ENCODE results near the gene PROX1. TPM values are rescaled to one million over a fixed set of nuclear protein-coding genes. Genes with fewer than 3 reads are reported as not detected.

Gene PROX1
- total RNA-seq, 1 donor from 2014 or later, result 11.7 TPM

- DNase-seq, result no peak
- no peaks in the 10 kb centered on the region for H3K9me3 ChIP-seq
These were observed 30.9 kb downstream of the PROX1 start for GRCh38 chr1:214018386-214019268.

GRCh38 chr1:214019499-214019898 is 31.7 kb downstream of the PROX1 start:
- intact Hi-C loops (cut with DNase I), result no loop called here
- no peak for TF ChIP-seq CTCF (IDR thresholded peaks at IDR 0.05)
- no peak for DNase-seq

More at GRCh38 chr1:214018386-214019268, 30.9 kb downstream of the PROX1 start:
- H3K4me1 ChIP-seq, result no peaks in the 10 kb centered on the region
- intact Hi-C loops (cut with DNase I), result no loop called here
- TF ChIP-seq CTCF (IDR thresholded peaks at IDR 0.05), result no peak
- no peak overlapping the region for H3K27ac ChIP-seq
- no peak overlapping the region for H3K4me3 ChIP-seq
- peaks cover 4% of the 10 kb centered on the region for H3K27me3 ChIP-seq (ENCODE audit: low read depth)
- H3K36me3 ChIP-seq, result no peaks in the 10 kb centered on the region
- ATAC-seq, result no peak

GRCh38 chr1:214021321-214021720 is 33.5 kb downstream of the PROX1 start:
- no peak for TF ChIP-seq CTCF (IDR thresholded peaks at IDR 0.05)
- H3K4me1 ChIP-seq, result no peaks in the 10 kb centered on the region
- intact Hi-C loops (cut with DNase I), result no loop called here
- H3K36me3 ChIP-seq, result no peaks in the 10 kb centered on the region
- H3K9me3 ChIP-seq, result no peaks in the 10 kb centered on the region
- no peak for DNase-seq
- no peak for ATAC-seq
- no peak overlapping the region for H3K27ac ChIP-seq
- no peak overlapping the region for H3K4me3 ChIP-seq
- H3K27me3 ChIP-seq (ENCODE audit: low read depth), result peaks cover 4% of the 10 kb centered on the region

More at GRCh38 chr1:214019499-214019898, 31.7 kb downstream of the PROX1 start:
- Histone ChIP-seq H3K27ac (no peak overlapping the region), H3K36me3 (no peaks in the 10 kb centered on the region), H3K27me3 (ENCODE audit: low read depth) (peaks cover 4% of the 10 kb centered on the region), H3K9me3 (no peaks in the 10 kb centered on the region), H3K4me1 (no peaks in the 10 kb centered on the region), H3K4me3 (no peak overlapping the region)
- no peak for ATAC-seq

GRCh38 chr1:214022229-214022791 is 34.5 kb downstream of the PROX1 start:
- no peak for DNase-seq

More at GRCh38 chr1:214022229-214022791, 34.5 kb downstream of the PROX1 start:
- TF ChIP-seq CTCF (IDR thresholded peaks at IDR 0.05), result no peak
- no peak overlapping the region for H3K4me3 ChIP-seq
- peaks cover 4% of the 10 kb centered on the region for H3K27me3 ChIP-seq (ENCODE audit: low read depth)
- H3K4me1 ChIP-seq, result no peaks in the 10 kb centered on the region
- H3K27ac ChIP-seq, result no peak overlapping the region
- H3K9me3 ChIP-seq, result no peaks in the 10 kb centered on the region
- no peaks in the 10 kb centered on the region for H3K36me3 ChIP-seq
- ATAC-seq, result no peak
- intact Hi-C loops (cut with DNase I), result no loop called here
